ENCODE data around the gene CNTROB. TPM values are rescaled to one million over a fixed set of nuclear protein-coding genes. Genes with fewer than 3 reads are reported as not detected.
A peak's percentile ranks its signal among the peaks of the same experiment; 100 is the strongest.

The CNTROB gene
- total RNA-seq, 1 experiment from 2014 or later, result 27.5 TPM

DNA sequence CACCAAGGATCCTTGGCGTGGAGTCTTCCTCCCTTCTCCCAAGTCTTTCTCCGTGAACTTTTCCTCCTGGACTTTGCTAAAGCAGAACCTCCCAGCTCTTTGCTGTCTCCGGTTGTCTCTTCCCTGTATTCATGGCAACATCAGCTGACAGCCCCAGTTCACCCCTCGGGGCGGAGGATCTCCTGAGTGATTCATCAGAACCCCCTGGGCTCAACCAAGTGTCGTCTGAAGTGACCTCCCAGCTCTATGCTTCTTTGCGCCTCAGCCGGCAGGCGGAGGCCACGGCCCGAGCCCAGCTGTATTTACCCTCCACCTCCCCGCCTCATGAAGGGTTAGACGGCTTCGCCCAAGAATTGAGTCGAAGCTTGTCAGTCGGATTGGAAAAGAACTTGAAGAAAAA lies 943 bp downstream of the CNTROB start:
- H2AFZ ChIP-seq (ENCODE audit: low read length), result peak overlapping the region; percentile 100
- ATAC-seq (peak; percentile 25), DNase-seq (peak; percentile 39)
- TF ChIP-seq CTCF (conservative IDR thresholded peaks at IDR 0.05; ENCODE audit: low read depth, low read length) (peak; percentile 26; the same call in 1 of the 2 replicates), EZH2phosphoT487 (IDR thresholded peaks at IDR 0.05; ENCODE audit: borderline replicate concordance, low read length) (no peak)
- H3K27ac ChIP-seq (ENCODE audit: low read length), result peak overlapping the region; percentile 44; the same call in 1 of the 2 replicates
- H3K4me3 ChIP-seq (ENCODE audit: low read length), result peak overlapping the region; percentile 98
- peaks cover 45% of the 10 kb centered on the region for H3K79me2 ChIP-seq (ENCODE audit: low read length)
- CTCF ChIA-PET, result interaction anchor here (0.6 to 2.2 kb wide), 6 partner anchors 50 to 127 kb away, joined by 3 to 10 read pairs (median 4); no protein-coding TSS in a partner anchor
- POLR2A ChIA-PET (ENCODE audit: unreplicated experiment), result no interaction called here
- no peaks in the 10 kb centered on the region for H3K36me3 ChIP-seq (ENCODE audit: low read depth, low read length)
- H3K9me3 ChIP-seq (ENCODE audit: low read length), result no peaks in the 10 kb centered on the region
- no peaks in the 10 kb centered on the region for H4K20me1 ChIP-seq (ENCODE audit: low read length)
- H3K4me1 ChIP-seq (ENCODE audit: insufficient read depth, low read length), result peaks cover 21% of the 10 kb centered on the region
- H3K9ac ChIP-seq (ENCODE audit: low read length), result peak overlapping the region; percentile 88
- H3K9me2 ChIP-seq (replicated peaks; ENCODE audit: low read length), result no peaks in the 10 kb centered on the region
- no peaks in the 10 kb centered on the region for H3K27me3 ChIP-seq (ENCODE audit: low read length)
- H3F3A ChIP-seq (ENCODE audit: low read length, unreplicated experiment), result no peaks in the 10 kb centered on the region
- BruUV-seq (replicated peaks), result no TSS peak
- intact Hi-C loops (cut with micrococcal nuclease), result loop anchor here (1.0 to 5.0 kb wide), 3 partner anchors 46 to 124 kb away; no protein-coding TSS in a partner anchor
- peak overlapping the region; percentile 99 for H3K4me2 ChIP-seq (ENCODE audit: low read length)

DNA sequence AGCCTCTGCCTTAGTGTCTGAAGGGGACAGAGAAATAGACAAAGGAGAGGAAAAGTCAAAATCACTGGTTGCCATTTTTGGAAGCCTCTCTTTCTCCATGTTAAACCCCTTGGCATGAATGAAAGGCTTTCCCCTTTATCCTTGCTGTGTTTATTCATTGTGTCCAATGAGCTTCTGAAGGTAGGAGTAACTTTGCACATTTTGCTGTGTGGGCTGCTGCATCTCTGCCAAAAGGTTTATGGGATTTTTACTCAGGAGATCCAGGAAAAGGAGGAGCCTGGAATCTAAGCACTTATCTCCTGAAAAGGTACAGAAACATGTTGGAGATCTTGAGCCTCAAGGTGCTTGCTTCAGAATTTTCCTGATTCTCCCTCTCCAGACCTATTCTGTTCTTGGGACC lies 3.9 kb downstream of the CNTROB start:
- no peaks in the 10 kb centered on the region for H3K9me3 ChIP-seq (ENCODE audit: low read length)
- no peak overlapping the region for H3K4me2 ChIP-seq (ENCODE audit: low read length)
- peaks cover 41% of the 10 kb centered on the region for H3K79me2 ChIP-seq (ENCODE audit: low read length)
- H3K27me3 ChIP-seq (ENCODE audit: low read length), result no peaks in the 10 kb centered on the region
- no peak for ATAC-seq
- no peak overlapping the region for H3K27ac ChIP-seq (ENCODE audit: low read length)
- intact Hi-C loops (cut with micrococcal nuclease), result no loop called here
- BruUV-seq (replicated peaks), result no TSS peak
- H4K20me1 ChIP-seq (ENCODE audit: low read length), result no peaks in the 10 kb centered on the region
- no peak for DNase-seq
- H3K9ac ChIP-seq (ENCODE audit: low read length), result no peak overlapping the region
- CTCF ChIA-PET, result no interaction called here
- POLR2A ChIA-PET (ENCODE audit: unreplicated experiment), result no interaction called here
- TF ChIP-seq CTCF (conservative IDR thresholded peaks at IDR 0.05; ENCODE audit: low read depth, low read length) (no peak), EZH2phosphoT487 (IDR thresholded peaks at IDR 0.05; ENCODE audit: borderline replicate concordance, low read length) (no peak), EZH2 (IDR thresholded peaks at IDR 0.05; ENCODE audit: low read length, unreplicated experiment) (no peak)
- no peak overlapping the region for H2AFZ ChIP-seq (ENCODE audit: low read length)
- H3K9me2 ChIP-seq (replicated peaks; ENCODE audit: low read length), result no peaks in the 10 kb centered on the region
- H3F3A ChIP-seq (ENCODE audit: low read length, unreplicated experiment), result no peaks in the 10 kb centered on the region
- H3K4me3 ChIP-seq (ENCODE audit: low read length), result no peak overlapping the region
- H3K4me1 ChIP-seq (ENCODE audit: insufficient read depth, low read length), result peaks cover 18% of the 10 kb centered on the region
- H3K36me3 ChIP-seq (ENCODE audit: low read depth, low read length), result 0 out of 2 replicates have a peak, but pooled peaks cover 3% of the 10 kb centered on the region

DNA sequence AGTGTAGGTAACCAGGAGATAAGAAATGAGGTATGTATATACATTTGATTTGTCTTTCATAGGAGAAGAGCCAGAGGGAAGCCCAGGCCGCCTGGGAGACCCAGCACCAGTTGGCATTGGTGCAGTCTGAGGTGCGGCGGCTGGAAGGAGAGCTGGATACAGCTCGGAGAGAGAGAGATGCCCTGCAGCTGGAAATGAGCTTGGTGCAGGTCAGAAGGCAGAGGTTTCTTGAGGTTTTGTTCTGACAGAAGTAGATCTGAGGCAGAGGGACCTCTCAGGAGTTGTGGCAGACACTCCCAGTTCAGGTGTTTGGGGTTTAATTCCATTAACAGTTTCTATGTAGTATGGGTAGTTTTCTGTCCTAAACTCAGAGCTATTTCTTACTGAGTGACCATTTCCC lies 8.0 kb downstream of the CNTROB start:
- Histone ChIP-seq H3K9me3 (ENCODE audit: low read length) (no peaks in the 10 kb centered on the region), H3K4me2 (ENCODE audit: low read length) (no peak overlapping the region), H3K9ac (ENCODE audit: low read length) (no peak overlapping the region), H3K9me2 (replicated peaks; ENCODE audit: low read length) (no peaks in the 10 kb centered on the region), H3K36me3 (ENCODE audit: low read depth, low read length) (peaks cover 3% of the 10 kb centered on the region; the same call in 1 of the 2 replicates), H3K27me3 (ENCODE audit: low read length) (no peaks in the 10 kb centered on the region), H4K20me1 (ENCODE audit: low read length) (no peaks in the 10 kb centered on the region), H3K4me3 (ENCODE audit: low read length) (no peak overlapping the region), H2AFZ (ENCODE audit: low read length) (no peak overlapping the region), H3K27ac (ENCODE audit: low read length) (no peak overlapping the region), H3K79me2 (ENCODE audit: low read length) (peaks cover 4% of the 10 kb centered on the region; the same call in 1 of the 2 replicates), H3F3A (ENCODE audit: low read length, unreplicated experiment) (no peaks in the 10 kb centered on the region), H3K4me1 (ENCODE audit: insufficient read depth, low read length) (no peaks in the 10 kb centered on the region)
- DNase-seq (no peak), ATAC-seq (no peak)
- ChIA-PET POLR2A (ENCODE audit: unreplicated experiment) (no interaction called here), CTCF (no interaction called here)
- intact Hi-C loops (cut with micrococcal nuclease), result no loop called here
- BruUV-seq (replicated peaks), result no TSS peak
- no peak for TF ChIP-seq EZH2 (IDR thresholded peaks at IDR 0.05; ENCODE audit: low read length, unreplicated experiment)
- no peak for TF ChIP-seq EZH2phosphoT487 (IDR thresholded peaks at IDR 0.05; ENCODE audit: borderline replicate concordance, low read length)
- TF ChIP-seq CTCF (conservative IDR thresholded peaks at IDR 0.05; ENCODE audit: low read depth, low read length), result no peak

All from PC-3 (cell line).